ENCODE results near the gene CNN2.

GRCh38 chr19:1068009-1069001, 41.9 kb downstream of the CNN2 start:
- TF ChIP-seq, protein P1, sequence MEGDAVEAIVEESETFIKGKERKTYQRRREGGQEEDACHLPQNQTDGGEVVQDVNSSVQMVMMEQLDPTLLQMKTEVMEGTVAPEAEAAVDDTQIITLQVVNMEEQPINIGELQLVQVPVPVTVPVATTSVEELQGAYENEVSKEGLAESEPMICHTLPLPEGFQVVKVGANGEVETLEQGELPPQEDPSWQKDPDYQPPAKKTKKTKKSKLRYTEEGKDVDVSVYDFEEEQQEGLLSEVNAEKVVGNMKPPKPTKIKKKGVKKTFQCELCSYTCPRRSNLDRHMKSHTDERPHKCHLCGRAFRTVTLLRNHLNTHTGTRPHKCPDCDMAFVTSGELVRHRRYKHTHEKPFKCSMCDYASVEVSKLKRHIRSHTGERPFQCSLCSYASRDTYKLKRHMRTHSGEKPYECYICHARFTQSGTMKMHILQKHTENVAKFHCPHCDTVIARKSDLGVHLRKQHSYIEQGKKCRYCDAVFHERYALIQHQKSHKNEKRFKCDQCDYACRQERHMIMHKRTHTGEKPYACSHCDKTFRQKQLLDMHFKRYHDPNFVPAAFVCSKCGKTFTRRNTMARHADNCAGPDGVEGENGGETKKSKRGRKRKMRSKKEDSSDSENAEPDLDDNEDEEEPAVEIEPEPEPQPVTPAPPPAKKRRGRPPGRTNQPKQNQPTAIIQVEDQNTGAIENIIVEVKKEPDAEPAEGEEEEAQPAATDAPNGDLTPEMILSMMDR (IDR thresholded peaks at IDR 0.05) = no peak
- TF ChIP-seq POLR2A (IDR thresholded peaks at IDR 0.05) = no peak
- no peak for TF ChIP-seq EP300 (IDR thresholded peaks at IDR 0.05)

Measured in ovary (tissue), 3 donors.